Airway epithelial cell (primary cell): ENCODE results near the gene PSMA8. TPM values are rescaled to one million over a fixed set of nuclear protein-coding genes. Genes with fewer than 3 reads are reported as not detected.

Experiments
- total RNA-seq: library from RNA; depleted of rRNA; stranded (reverse); fragments of >200 nt; gene quantifications from 2 replicates; pipeline ENCODE4 v1.2.3, GENCODE V29; 2015

The PSMA8 gene
- total RNA-seq = not detected in 2 replicates

GRCh38 chr18:26133652-26134051 is at the start of gene PSMA8:
PSMA8 (plus strand) TSS chr18:26133869; CDS start chr18:26133966, 97 bp downstream.

GRCh38 chr18:26090130-26091046 is 43.3 kb upstream of the PSMA8 start, which contains the start of gene SS18:
SS18 (minus strand) TSS chr18:26090613; CDS start chr18:26090569, 44 bp downstream.

GRCh38 chr18:26226229-26227050 is 92.8 kb downstream of the PSMA8 start, which contains the start of gene TAF4B:
TAF4B (plus strand) TSS chr18:26226445; CDS start chr18:26226934, 489 bp downstream.

Other genes starting within 250 kb of the PSMA8 start
- 59.1 and 73.6 TPM in 2 replicates for gene SS18, start 43.3 kb upstream of the PSMA8 start, total RNA-seq
- 3.8 and 4.1 TPM in 2 replicates for gene TAF4B, start 92.6 kb downstream of the PSMA8 start, total RNA-seq